ENCODE measurements around the gene ANO10.
"Not testable (repeated sequence)": the region's sequence is repeated elsewhere in the genome, so short reads cannot be mapped to it uniquely, and the experiment has no call there.

The ANO10 gene

DNA sequence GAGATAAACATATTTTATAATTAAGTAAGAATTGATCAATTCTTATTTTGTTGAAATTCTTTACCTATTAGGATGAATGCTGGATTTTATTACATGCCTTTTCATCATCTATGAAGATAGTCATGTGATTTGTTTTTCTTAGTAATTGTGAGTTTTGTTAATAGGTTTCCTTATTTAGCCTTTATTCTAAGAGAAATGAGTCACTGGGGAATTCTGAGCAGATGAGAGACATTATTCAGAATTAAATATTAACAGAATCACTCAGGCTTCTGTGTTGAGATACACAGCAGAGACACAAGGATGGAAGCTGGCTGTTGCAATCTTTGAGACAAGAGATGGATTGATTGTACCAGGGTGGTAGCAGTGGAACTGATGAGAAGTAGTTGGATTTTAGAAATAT lies 7.4 kb upstream of the ANO10 start:
- DNase-seq (ENCODE audit: low spot score) = no peak

GRCh38 chr3:43627360-43627759 lies 5.5 kb upstream of the ANO10 start:
- DNase-seq (ENCODE audit: low spot score) = no peak

DNA sequence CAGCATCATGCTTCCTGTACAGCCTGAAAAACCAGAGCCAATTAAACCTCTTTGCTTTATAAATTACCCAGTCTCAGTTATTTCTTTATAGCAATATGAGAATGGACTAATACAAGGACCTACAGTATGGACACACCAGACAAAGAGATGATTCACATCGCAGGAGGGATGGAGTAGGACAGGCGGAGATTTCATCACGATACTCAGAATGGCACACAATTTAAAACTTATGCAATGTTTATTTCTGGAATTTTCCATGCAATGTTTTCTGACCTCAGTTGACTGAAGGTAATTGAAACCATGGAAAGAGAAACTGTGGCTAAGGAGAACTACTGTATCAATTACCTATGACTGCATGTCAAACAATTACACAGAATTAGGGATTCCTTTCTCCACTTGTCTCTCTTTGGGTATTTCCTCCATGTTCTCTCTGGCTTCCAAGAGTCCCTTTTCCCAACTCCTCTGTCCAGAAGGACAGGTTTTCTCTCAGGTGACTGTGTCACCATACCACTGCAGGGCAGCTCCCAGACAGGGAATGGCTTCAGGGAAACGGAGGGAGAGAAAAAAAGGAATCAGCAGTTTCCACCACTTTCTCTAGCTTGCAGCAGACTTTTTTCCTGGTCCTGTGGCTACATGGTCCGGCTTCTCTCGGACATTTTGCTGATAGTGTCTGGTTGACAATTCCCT lies 3.0 kb upstream of the ANO10 start:
- no peak for DNase-seq (ENCODE audit: low spot score)

DNA sequence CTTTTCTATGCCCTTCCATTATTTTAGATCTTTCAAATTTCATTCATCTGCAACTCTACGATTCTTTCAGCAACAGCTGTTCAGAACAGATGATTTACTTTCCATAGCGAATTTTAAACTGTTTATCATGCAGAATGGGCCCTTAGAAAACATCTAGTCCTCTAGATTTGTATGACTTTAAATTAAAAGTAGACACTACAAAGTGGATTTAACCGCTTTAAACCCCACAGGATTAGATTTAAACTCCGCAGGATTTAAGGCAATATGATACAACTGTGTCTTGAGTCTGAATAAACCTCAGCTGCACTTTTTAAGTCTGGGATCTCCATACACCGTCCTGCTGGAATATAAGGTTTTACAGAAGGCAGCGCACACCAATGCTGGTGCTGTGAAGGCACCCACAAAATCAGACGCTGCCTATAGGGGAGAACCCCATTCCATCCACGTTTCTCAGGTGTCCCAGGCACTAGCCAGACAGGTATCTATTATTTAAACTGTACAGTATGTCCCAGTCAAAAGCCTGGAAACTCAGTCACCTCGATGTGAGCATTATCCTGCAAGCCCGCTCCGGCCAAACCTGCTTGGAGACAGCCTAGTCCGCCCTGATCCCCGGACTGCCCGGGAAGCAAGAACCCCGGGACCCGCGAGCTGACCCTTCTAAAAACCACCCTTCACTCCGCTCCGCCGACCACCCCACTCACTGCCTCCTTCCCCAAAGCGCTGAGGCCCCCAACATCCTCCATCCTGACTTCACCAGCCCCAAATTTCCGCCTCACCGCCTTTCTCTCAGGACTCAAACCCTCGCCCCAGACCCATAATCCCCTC lies 768 bp downstream of the ANO10 start:
- peak; percentile 14 for DNase-seq (ENCODE audit: low spot score)

- DNase-seq (ENCODE audit: low spot score) = no peak
Observed at GRCh38 chr3:43619588-43619987, 2.2 kb downstream of the ANO10 start.

DNA sequence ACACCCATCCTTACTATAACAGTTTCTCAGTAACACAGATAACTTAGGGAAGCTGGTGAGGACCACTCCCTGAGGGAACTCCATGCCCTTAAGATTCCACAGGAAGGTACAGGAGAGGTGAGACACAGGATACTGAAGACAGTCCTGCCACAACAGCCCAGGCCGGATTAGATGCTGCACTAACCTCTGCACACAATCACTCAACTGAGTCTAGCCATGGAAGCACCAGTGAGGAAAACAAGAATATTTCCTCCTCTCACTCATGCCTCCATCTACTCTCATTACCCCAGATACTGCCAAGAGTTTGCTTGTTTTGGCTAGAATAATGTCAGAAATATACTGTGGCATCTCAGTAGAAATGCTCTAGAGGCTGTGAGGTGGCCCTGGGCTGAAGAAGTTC lies 3.7 kb downstream of the ANO10 start:
- DNase-seq (ENCODE audit: low spot score) = no peak

DNA sequence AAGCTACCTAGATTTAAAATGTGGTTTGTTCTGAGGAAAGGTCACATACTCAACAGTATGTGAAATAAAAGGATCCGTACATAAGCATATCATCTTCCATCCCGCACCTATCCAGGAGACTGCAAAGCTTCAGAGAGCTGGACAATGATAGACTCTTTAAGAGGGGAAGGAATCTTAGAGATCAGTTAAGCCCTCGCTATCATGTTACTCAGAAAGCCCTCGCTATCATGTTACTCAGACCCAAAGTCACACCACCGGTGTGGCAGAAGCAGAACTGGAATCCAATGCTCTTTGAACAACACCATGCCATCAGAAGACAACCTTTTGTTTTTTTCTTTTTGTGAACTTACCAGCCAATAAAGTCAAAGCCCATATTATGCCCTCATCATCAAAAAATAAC lies 5.8 kb downstream of the ANO10 start:
- DNase-seq (ENCODE audit: low spot score) = no peak

DNA sequence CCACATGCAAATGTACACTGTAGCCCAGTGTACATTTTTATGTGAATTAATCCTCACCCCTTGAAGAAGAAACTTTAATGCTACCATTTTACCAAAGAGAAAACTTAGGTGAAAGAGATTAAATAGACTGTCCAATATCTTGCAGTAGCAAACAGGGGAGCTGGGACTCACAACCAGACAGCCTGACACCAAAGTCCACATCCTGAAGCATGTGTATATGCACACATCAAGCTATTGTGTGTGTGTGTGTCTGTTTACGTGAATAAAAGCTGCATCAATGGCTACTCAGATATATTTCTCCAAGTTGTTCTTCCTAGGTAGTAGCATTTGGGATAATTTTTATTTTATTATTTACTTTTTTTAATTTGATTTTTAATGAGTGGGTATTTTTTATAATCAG lies 6.7 kb downstream of the ANO10 start:
- no peak for DNase-seq (ENCODE audit: low spot score)

- no peak for DNase-seq (ENCODE audit: low spot score)
Observed at GRCh38 chr3:43613976-43614375, 7.8 kb downstream of the ANO10 start.

DNA sequence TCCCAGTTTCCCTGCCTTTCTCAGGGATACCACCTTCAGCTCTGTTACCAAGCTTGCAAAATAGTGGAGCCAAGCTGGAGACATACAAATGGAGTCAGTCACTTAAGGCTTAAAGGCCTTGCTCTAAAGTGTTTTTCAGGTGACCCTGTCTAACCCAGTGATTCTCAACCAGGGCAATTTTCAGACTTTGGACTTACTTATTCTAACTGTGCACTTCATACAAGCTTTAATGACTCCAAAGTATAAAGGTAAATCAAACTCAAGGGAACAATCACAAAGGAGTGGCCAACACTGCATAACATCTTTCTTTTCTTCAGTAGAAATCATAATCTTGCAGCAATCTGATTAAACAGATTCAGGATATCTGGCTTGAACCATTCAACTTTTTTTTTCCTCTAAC lies 9.4 kb downstream of the ANO10 start:
- DNase-seq (ENCODE audit: low spot score) = no peak

- DNase-seq (ENCODE audit: low spot score) = no peak
Observed at GRCh38 chr3:43609406-43609805, 12.4 kb downstream of the ANO10 start.

GRCh38 chr3:43608751-43609150 lies 13.1 kb downstream of the ANO10 start:
- DNase-seq (ENCODE audit: low spot score) = no peak

DNA sequence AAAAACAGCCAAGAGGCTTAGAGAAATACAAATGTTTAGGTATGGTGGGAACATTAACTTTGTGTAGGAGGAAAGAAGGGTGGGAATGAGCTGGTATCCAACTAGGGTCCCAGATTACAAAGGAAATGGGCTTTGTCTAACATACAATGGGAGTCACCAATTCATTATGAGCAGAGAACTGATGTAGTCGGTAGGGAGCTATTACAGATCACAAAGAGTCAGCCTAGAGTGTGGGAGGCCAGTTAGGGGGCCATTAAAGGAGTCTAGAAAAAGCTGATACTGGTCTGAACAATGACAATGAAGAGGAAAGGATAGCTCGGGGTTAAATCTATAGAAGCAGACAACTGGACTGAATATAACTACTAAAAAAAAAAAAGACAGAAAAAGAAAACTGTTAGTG lies 15.5 kb downstream of the ANO10 start:
- DNase-seq (ENCODE audit: low spot score) = no peak

DNA sequence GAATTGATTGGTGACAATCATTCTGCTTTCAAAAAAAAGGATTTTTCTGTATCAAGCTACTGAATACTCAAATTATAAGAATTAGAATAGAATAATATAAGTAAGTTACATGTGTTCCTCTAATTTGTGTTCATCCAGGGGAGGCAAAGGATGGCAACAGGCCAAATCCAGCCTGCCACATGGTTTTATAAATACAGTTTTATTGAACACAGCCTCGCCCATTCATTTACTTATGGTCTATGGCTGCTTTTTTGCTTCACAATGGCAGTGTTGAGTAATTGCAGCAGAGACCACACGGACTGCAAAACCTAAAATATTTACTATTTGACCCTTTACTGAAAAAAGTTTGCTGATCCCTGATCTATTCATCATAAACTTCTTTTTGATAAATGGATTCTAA lies 21.9 kb downstream of the ANO10 start:
- DNase-seq (ENCODE audit: low spot score) = not testable (repeated sequence)

DNA sequence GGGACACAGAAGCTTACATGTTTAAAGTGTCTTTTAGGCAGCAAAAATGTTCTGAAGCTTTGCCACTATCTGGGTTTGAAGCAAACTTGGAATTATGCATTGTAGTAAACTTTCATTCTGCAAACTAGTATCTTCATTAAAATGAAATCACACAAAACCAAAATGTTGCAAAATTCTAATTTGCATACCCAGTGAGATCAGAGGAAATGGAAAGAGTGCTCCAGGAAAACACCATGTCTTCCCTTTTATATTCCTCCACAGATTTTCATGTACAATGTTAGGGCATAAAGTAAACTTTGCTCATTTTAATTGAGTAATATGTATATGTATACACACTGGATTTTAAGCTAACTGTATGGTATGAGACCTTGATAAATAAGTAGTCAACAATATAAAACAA lies 23.9 kb downstream of the ANO10 start:
- no peak for DNase-seq (ENCODE audit: low spot score)

- DNase-seq (ENCODE audit: low spot score) = not testable (repeated sequence)
Observed at GRCh38 chr3:43596178-43596577, 25.6 kb downstream of the ANO10 start.

- not testable (repeated sequence) for DNase-seq (ENCODE audit: low spot score)
Observed at GRCh38 chr3:43595280-43595679, 26.5 kb downstream of the ANO10 start.

GRCh38 chr3:43593588-43593987 lies 28.2 kb downstream of the ANO10 start:
- not testable (repeated sequence) for DNase-seq (ENCODE audit: low spot score)

GRCh38 chr3:43591866-43592265 lies 29.9 kb downstream of the ANO10 start:
- not testable (repeated sequence) for DNase-seq (ENCODE audit: low spot score)

DNA sequence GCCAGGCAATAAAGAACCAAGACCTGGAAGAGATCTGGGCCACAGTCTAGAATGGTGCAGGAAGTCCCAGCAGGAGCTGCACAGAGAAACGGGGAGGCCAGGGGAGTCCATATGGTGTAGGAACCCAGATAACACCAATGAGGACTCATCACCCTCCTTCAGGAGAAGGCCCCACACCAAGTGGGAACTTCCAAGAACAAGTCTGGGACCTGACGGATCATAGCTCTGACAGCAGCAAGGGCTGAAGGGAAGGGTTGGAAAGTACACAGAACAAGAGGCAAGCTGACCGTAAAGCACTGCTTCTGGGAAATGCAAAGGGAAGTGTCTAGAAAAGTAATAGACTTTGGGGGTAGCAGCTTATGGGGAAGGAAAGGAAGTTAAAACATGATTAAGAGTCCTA lies 34.5 kb downstream of the ANO10 start:
- DNase-seq (ENCODE audit: low spot score) = no peak

- no peak for DNase-seq (ENCODE audit: low spot score)
Observed at GRCh38 chr3:43584043-43584826, 37.6 kb downstream of the ANO10 start.

DNA sequence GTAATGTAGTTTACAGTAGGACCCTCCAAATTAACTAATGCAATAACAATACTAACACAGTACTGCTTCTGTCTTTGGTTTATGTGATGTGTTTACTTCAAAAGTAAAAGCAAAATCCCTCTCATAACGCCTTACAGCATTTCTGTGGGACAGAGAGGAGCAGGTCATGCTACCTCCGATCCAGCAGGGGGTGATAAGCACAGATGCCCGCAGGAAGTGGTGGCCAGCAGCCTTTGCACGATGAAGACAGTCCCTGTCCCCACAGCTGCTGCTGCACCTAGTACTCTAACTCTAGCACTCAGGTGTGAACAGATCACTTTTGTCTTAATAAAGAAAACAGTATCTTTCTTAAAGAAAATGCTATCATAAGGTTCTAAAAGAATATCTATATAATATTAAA lies 38.3 kb downstream of the ANO10 start:
- no peak for DNase-seq (ENCODE audit: low spot score)

DNA sequence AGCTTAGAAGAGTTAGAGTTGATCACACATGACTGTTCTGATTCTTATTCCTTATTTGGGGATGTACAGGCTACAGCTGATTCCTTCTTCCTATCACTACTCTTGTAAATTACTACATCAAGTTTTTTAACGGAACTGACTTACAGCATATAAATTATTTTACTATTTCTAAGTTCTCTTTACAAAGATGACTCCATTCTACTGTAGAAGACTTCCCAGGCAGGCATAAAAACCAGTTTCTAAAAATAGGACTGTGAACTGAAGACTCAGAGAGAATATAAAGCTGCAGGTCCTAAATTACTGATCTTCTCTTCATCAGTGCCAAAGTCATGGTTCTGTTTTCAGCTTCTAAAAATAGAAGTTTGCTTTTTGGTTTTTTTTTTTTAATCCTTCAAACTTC lies 38.9 kb downstream of the ANO10 start:
- DNase-seq (ENCODE audit: low spot score) = no peak
